ENCODE measurements around the gene HDAC4.

Gene HDAC4

GRCh38 chr2:239321596-239322415 lies 79.0 kb downstream of the HDAC4 start:
- DNase-seq = no peak

DNA sequence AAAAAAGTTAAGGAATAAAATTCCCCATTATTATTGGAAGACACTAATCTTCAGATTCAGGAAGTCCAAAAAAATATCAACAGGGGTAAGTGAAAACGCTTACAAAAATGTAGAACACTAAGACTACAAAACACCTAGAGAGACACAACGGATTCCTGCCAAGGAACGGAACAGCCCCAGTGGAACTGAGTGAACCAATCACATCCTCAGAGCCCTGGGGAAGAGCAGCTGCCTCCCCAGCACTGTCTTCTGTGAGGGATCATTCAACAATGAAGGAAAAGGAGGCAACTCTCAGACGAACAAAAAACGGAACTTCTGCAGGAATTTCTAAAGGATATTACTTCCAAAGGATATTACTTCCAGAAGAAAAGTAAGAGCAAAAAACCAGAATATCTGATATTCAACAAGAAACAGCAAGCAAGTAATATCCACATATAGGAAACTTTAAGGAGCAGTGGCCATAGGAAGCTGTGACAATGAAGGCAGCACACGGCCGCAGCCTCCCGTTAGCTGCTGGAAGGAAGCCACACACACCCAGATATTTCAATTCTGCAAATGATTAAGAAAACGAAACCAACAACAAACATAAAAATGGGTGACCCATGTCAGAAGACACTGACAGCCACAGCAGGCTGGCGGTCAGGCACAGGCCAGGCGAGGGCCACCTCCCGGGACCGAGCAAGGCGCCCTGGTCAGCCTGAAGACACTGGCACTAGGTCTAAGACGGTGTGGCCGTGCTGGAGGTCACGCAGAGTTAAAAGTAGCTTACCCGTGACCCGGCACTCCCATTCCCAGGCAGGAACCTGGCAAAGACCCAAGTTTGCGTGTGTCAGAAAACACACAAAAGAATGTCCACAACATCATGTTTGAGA lies 81.8 kb downstream of the HDAC4 start:
- no peak for DNase-seq

- no peak for DNase-seq
Measured at GRCh38 chr2:239318151-239318611, 82.6 kb downstream of the HDAC4 start.

- DNase-seq = no peak
Measured at GRCh38 chr2:239316562-239317465, 84.0 kb downstream of the HDAC4 start.

DNA sequence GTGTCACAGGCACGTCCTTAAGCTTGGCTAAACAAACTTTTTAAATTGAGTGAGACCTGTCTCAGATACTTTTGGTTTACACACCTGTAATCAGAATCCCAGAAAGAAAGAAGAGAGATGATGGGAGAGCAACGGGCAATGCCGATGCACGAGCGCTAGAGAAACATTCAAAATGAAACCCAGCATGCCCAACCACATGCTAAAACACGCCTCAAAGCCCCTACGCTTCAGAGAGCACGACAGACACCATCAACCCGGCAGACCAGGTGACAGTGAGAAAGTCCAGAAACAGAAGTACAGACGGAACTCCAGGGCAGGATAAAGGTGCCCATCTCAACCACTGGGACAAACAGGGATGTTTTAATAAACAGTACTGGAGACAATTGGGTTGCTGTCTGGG lies 85.5 kb downstream of the HDAC4 start:
- no peak for DNase-seq

- DNase-seq = no peak
Measured at GRCh38 chr2:239313776-239314175, 87.0 kb downstream of the HDAC4 start.

- no peak for DNase-seq
Measured at GRCh38 chr2:239312741-239313667, 87.8 kb downstream of the HDAC4 start.

GRCh38 chr2:239312081-239312511 lies 88.7 kb downstream of the HDAC4 start:
- no peak for DNase-seq

DNA sequence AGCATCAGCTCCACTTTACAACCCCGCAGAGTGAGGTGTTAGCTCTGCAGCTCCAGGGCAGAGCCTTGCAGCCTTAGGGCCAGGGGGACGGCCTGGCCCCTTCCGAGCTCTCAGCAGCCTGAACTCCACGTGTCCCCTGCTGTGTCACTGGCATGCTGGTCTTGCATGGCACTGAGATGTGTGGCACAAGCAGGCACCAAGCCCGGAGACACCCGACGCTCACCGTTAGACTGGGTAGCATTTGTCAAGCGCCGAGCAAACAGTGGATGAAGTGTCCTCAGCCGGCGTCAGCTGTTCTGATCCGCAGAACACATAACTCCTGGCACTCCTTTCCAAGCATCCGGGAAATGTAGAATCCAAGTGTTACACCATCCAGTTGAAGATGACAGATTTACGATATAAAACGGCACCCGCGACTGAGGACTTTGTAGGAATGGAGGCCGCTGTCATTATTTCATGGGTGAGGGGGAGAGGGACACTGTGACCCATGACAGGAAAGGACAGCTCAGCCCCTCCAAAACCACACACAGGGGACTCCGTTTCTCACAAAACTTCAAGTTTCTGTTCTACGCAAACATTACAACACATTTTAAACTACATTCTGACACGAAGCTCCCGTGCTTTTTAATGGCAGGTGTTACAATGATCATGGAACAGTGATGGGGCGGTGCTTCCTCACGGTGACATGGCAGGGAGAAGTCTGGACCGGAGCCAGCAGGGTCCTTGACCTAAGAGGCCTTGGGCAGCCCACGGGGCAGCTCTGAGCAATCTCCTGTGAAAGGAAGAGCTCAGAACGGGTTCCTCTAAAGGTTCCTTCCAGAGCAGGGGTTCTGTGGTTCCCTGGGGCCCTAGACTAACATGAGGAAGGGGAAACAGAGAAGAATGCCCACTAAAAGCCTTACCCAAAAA lies 89.4 kb downstream of the HDAC4 start:
- DNase-seq = no peak

- no peak for DNase-seq
Measured at GRCh38 chr2:239310401-239311061, 90.3 kb downstream of the HDAC4 start.

- DNase-seq = no peak
Measured at GRCh38 chr2:239309398-239310245, 91.2 kb downstream of the HDAC4 start.

DNA sequence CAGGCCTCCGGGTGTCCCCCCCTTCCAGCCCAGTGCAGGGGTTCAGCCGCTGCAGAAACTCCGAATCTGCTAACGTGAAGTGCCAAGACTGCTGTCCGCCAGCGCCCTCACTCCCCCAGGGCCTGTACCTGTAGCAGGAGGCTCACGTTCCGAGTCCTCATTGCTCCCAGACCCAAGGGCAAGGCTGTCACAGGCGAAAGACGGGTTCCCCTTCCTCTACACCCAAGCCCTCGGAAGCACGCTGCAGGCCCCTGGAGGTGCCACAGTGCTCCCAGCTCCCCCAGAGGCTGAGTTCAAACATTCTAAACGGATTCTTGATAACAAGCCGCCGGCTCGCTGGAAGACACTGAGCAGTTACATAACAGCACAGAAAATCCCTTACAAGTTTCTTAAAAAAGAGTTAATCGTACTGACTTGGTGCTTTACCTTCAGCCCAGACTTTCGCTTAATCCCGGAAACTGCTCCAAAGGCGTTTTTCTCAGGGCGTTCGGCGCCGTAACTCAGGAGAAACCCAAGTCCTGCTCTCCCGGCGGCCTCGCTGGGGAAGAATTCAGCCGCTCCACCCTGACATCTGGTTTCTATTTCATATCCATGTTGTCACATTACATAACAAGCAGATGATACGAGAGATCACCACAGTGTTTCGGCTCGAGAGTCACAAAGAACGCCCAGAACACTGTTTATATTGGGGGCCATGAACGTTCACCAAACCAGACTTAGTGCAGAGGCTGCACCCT lies 92.0 kb downstream of the HDAC4 start:
- DNase-seq = no peak

GRCh38 chr2:239307921-239308613 lies 92.8 kb downstream of the HDAC4 start:
- DNase-seq = no peak

- no peak for DNase-seq
Measured at GRCh38 chr2:239307221-239307569, 93.6 kb downstream of the HDAC4 start.

GRCh38 chr2:239306274-239307220 lies 94.3 kb downstream of the HDAC4 start:
- no peak for DNase-seq

- DNase-seq = no peak
Measured at GRCh38 chr2:239305771-239306170, 95.0 kb downstream of the HDAC4 start.

- DNase-seq = no peak
Measured at GRCh38 chr2:239305222-239305575, 95.6 kb downstream of the HDAC4 start.

Measured in NCI-H1436 treated with DMSO at 0.1 percent for 48 hours (cell line).